A673 (cell line): ENCODE data around the gene ATP5ME. TPM values are rescaled to one million over a fixed set of nuclear protein-coding genes. Genes with fewer than 3 reads are reported as not detected.
"Not testable (repeated sequence)": the region's sequence is repeated elsewhere in the genome, so short reads cannot be mapped to it uniquely, and the experiment has no call there.

Experiments used
- BruUV-seq: library from RNA; stranded (reverse); fragments of 400-500 nt; replicated peaks from 2 replicates; lab custom pipeline; 2021; lab: Mats Ljungman, UMichigan
- CTCF ChIA-PET: fragments of 300-600 bp; sonication (Branson Sonifier 250); formaldehyde crosslinking; loops from one replicate; lab custom pipeline; 2022; ENCODE audit warnings: antibody characterized with exemption; lab: Charles Lee
- POLR2A ChIA-PET: fragments of 300-600 bp; sonication (Branson Sonifier 250); formaldehyde crosslinking; loops from one replicate; lab custom pipeline; 2022; ENCODE audit warnings: antibody characterized with exemption; ENCODE audit not compliant: low non-redundant PET; lab: Charles Lee
- DNase-seq: peaks from one replicate; pipeline ENCODE4 v3.0.0-alpha.2; 2015; ENCODE audit warnings: low spot score
- H3K27ac ChIP-seq: fragments of 200-600 bp; sonication (generic); 2 replicates; pipeline ENCODE4 v1.5.1; 2016; ENCODE audit warnings: mixed run types, low read depth, mild to moderate bottlenecking, mixed read lengths, antibody characterized with exemption, low read length; ENCODE audit not compliant: poor library complexity, severe bottlenecking
- H3K27me3 ChIP-seq: fragments of 200-600 bp; sonication (generic); replicated peaks from 2 replicates; pipeline ENCODE4 v1.6.1; 2017; ENCODE audit warnings: mixed run types, low read depth, mild to moderate bottlenecking, mixed read lengths, antibody characterized with exemption, low read length; ENCODE audit not compliant: insufficient read depth, poor library complexity
- H3K36me3 ChIP-seq: fragments of 200-600 bp; sonication (generic); 2 replicates; pipeline ENCODE4 v1.6.1; 2016; ENCODE audit warnings: mixed run types, mild to moderate bottlenecking, mixed read lengths, antibody characterized with exemption, low read length; ENCODE audit not compliant: insufficient read depth, poor library complexity, severe bottlenecking
- H3K4me1 ChIP-seq: fragments of 200-600 bp; sonication (generic); 2 replicates; pipeline ENCODE4 v1.6.1; 2017; ENCODE audit warnings: mixed run types, mild to moderate bottlenecking, mixed read lengths, antibody characterized with exemption, low read length; ENCODE audit not compliant: insufficient read depth, poor library complexity, severe bottlenecking
- H3K4me3 ChIP-seq: fragments of 200-600 bp; sonication (generic); 2 replicates; pipeline ENCODE4 v1.5.1; 2016; ENCODE audit warnings: low read depth, mixed run types, mild to moderate bottlenecking, mixed read lengths, low read length; ENCODE audit not compliant: poor library complexity, severe bottlenecking
- H3K9me3 ChIP-seq: fragments of 200-600 bp; sonication (generic); 2 replicates; pipeline ENCODE4 v1.6.1; 2016; ENCODE audit warnings: mixed run types, low read depth, mild to moderate bottlenecking, mixed read lengths, antibody characterized with exemption, low read length; ENCODE audit not compliant: poor library complexity, severe bottlenecking
- CTCF ChIP-seq: fragments of 300-800, 200-600 bp; sonication (generic); conservative IDR thresholded peaks from 2 replicates; pipeline ENCODE4 v1.5.1; 2017; ENCODE audit warnings: low read depth, mild to moderate bottlenecking, antibody characterized with exemption, low read length, moderate library complexity, mixed read lengths
- EZH2 ChIP-seq: fragments of 200-600 bp; sonication (generic); IDR thresholded peaks from 2 replicates; pipeline ENCODE4 v1.6.1; 2017; ENCODE audit warnings: borderline replicate concordance, low read depth, mild to moderate bottlenecking, mixed read lengths, antibody characterized with exemption, low read length; ENCODE audit not compliant: poor library complexity, severe bottlenecking
- intact Hi-C: fragments of 100-400 bp; cut with micrococcal nuclease; formaldehyde crosslinking; loops from one replicate; pipeline ENCODE4 v1.10.0; 2022; ENCODE audit not compliant: unreplicated experiment
- total RNA-seq: library from RNA; stranded (reverse); gene quantifications from 2 replicates; pipeline ENCODE4 v1.2.3, GENCODE V29; 2021

ATP5ME gene
- total RNA-seq, 1 experiment from 2014 or later, result 383 TPM

GRCh38 chr4:636628-637159, 37.4 kb downstream of the ATP5ME start:
- DNase-seq, result no peak
- CTCF ChIA-PET, result no interaction called here

GRCh38 chr4:635851-636627, 38.0 kb downstream of the ATP5ME start:
- intact Hi-C loops, result no loop called here
- Histone ChIP-seq H3K27me3 (peaks cover 15% of the 10 kb centered on the region), H3K4me3 (no peak overlapping the region), H3K4me1 (no peaks in the 10 kb centered on the region), H3K27ac (no peak overlapping the region), H3K36me3 (no peaks in the 10 kb centered on the region), H3K9me3 (no peaks in the 10 kb centered on the region)
- no peak for DNase-seq
- ChIA-PET POLR2A (no interaction called here), CTCF (no interaction called here)
- TF ChIP-seq CTCF (no peak), EZH2 (no peak)
- no TSS peak for BruUV-seq

More at GRCh38 chr4:636628-637159, 37.4 kb downstream of the ATP5ME start:
- Histone ChIP-seq H3K27ac (no peak overlapping the region), H3K4me1 (no peaks in the 10 kb centered on the region), H3K27me3 (peaks cover 15% of the 10 kb centered on the region), H3K4me3 (no peak overlapping the region), H3K36me3 (no peaks in the 10 kb centered on the region), H3K9me3 (no peaks in the 10 kb centered on the region)
- intact Hi-C loops, result no loop called here
- TF ChIP-seq CTCF, result no peak
- TF ChIP-seq EZH2, result no peak
- no TSS peak for BruUV-seq
- POLR2A ChIA-PET, result no interaction called here

- not testable (repeated sequence) for H3K27ac ChIP-seq, DNase-seq
Measured at GRCh38 chr4:635066-635835, 38.8 kb downstream of the ATP5ME start.

More at GRCh38 chr4:635066-635835, 38.8 kb downstream of the ATP5ME start:
- H3K4me1 ChIP-seq, BruUV-seq, POLR2A ChIA-PET, intact Hi-C loops, H3K4me3 ChIP-seq, CTCF ChIA-PET, H3K9me3 ChIP-seq, H3K36me3 ChIP-seq: not testable (repeated sequence)
- peaks cover 15% of the 10 kb centered on the region for H3K27me3 ChIP-seq
